DMS53 treated with DMSO at 0.1 percent for 48 hours (cell line): ENCODE results near the gene KMT2D.

ENCODE experiments used
- DNase-seq: peaks from one replicate; lab custom pipeline; 2025; ENCODE audit not compliant: unreplicated experiment; lab: John Stamatoyannopoulos, UW

KMT2D gene

GRCh38 chr12:49036029-49036428 is 24.6 kb downstream of the KMT2D start:
- DNase-seq: no peak

- DNase-seq: no peak
Observed at GRCh38 chr12:49034286-49034622, 26.3 kb downstream of the KMT2D start.

- no peak for DNase-seq
Observed at GRCh38 chr12:49033611-49034285, 26.8 kb downstream of the KMT2D start.

- no peak for DNase-seq
Observed at GRCh38 chr12:49032679-49033447, 27.7 kb downstream of the KMT2D start.

GRCh38 chr12:49032276-49032675 is 28.3 kb downstream of the KMT2D start:
- no peak for DNase-seq

- DNase-seq: no peak
Observed at GRCh38 chr12:49031573-49032161, 28.9 kb downstream of the KMT2D start.

- DNase-seq: no peak
Observed at GRCh38 chr12:49030714-49031572, 29.7 kb downstream of the KMT2D start.

GRCh38 chr12:49030119-49030518 is 30.5 kb downstream of the KMT2D start:
- no peak for DNase-seq

GRCh38 chr12:49028666-49029275 is 31.8 kb downstream of the KMT2D start:
- no peak for DNase-seq

- DNase-seq: no peak
Observed at GRCh38 chr12:49027846-49028555, 32.6 kb downstream of the KMT2D start.

GRCh38 chr12:49026678-49027480 is 33.7 kb downstream of the KMT2D start:
- DNase-seq: no peak

GRCh38 chr12:49026101-49026500 is 34.5 kb downstream of the KMT2D start:
- no peak for DNase-seq

- no peak for DNase-seq
Observed at GRCh38 chr12:49025463-49025862, 35.1 kb downstream of the KMT2D start.

GRCh38 chr12:49024543-49024942 is 36.1 kb downstream of the KMT2D start:
- no peak for DNase-seq

- no peak for DNase-seq
Observed at GRCh38 chr12:49023812-49024211, 36.8 kb downstream of the KMT2D start.

GRCh38 chr12:49022558-49023178 is 37.9 kb downstream of the KMT2D start:
- DNase-seq: no peak

GRCh38 chr12:49021292-49021915 is 39.2 kb downstream of the KMT2D start:
- no peak for DNase-seq

- DNase-seq: no peak
Observed at GRCh38 chr12:49020441-49020840, 40.2 kb downstream of the KMT2D start.
